H9 (cell line): ENCODE data around the gene GNA15. TPM values are rescaled to one million over a fixed set of nuclear protein-coding genes. Genes with fewer than 3 reads are reported as not detected.

Experiments used
- DNase-seq: peaks from one replicate; pipeline ENCODE4 v3.0.0-alpha.2; 2017
- H2AFZ ChIP-seq: one replicate; pipeline ENCODE4 v1.6.1; 2013; ENCODE audit warnings: mild to moderate bottlenecking, low read length, control low read depth, moderate library complexity
- H2AK5ac ChIP-seq: 2 replicates; pipeline ENCODE4 v1.6.1; 2013; ENCODE audit warnings: low read length, control low read depth, mixed read lengths; ENCODE audit not compliant: insufficient read length
- H2BK120ac ChIP-seq: one replicate; pipeline ENCODE4 v1.6.1; 2013; ENCODE audit warnings: low read depth, mild to moderate bottlenecking, low read length, control low read depth, inconsistent platforms; ENCODE audit not compliant: poor library complexity, severe bottlenecking
- H2BK12ac ChIP-seq: 2 replicates; pipeline ENCODE4 v1.6.1; 2013; ENCODE audit warnings: low read length, control low read depth, mixed read lengths, low read depth; ENCODE audit not compliant: insufficient read length
- H2BK15ac ChIP-seq: 2 replicates; pipeline ENCODE4 v1.6.1; 2013; ENCODE audit warnings: low read depth, low read length, control low read depth
- H2BK20ac ChIP-seq: one replicate; pipeline ENCODE4 v1.6.1; 2013; ENCODE audit warnings: low read depth, mild to moderate bottlenecking, low read length, control low read depth, inconsistent platforms; ENCODE audit not compliant: poor library complexity, severe bottlenecking
- H2BK5ac ChIP-seq: 2 replicates; pipeline ENCODE4 v1.6.1; 2013; ENCODE audit warnings: low read length, control low read depth, mixed read lengths; ENCODE audit not compliant: insufficient read length
- H3K14ac ChIP-seq: 2 replicates; pipeline ENCODE4 v1.6.1; 2013; ENCODE audit warnings: low read length, control low read depth; ENCODE audit not compliant: insufficient read depth
- H3K18ac ChIP-seq: 2 replicates; pipeline ENCODE4 v1.6.1; 2013; ENCODE audit warnings: low read depth, mild to moderate bottlenecking, mixed read lengths, low read length, control low read depth; ENCODE audit not compliant: insufficient read length
- H3K23ac ChIP-seq: 2 replicates; pipeline ENCODE4 v1.6.1; 2013; ENCODE audit warnings: low read length, control low read depth, mixed read lengths, low read depth; ENCODE audit not compliant: insufficient read length
- H3K23me2 ChIP-seq: 2 replicates; pipeline ENCODE4 v1.6.1; 2013; ENCODE audit warnings: low read depth, mild to moderate bottlenecking, mixed read lengths, low read length, control low read depth; ENCODE audit not compliant: insufficient read length, poor library complexity, severe bottlenecking
- H3K27ac ChIP-seq: 2 replicates; pipeline ENCODE4 v1.5.1; 2013; ENCODE audit warnings: low read length, control low read depth, mixed read lengths, low read depth; ENCODE audit not compliant: insufficient read length
- H3K27me3 ChIP-seq: 2 replicates; pipeline ENCODE4 v1.6.1; 2013; ENCODE audit warnings: low read length, control low read depth, inconsistent platforms; ENCODE audit not compliant: insufficient read depth
- H3K4ac ChIP-seq: 2 replicates; pipeline ENCODE4 v1.6.1; 2013; ENCODE audit warnings: low read depth, mild to moderate bottlenecking, control low read depth, inconsistent platforms, low read length, moderate library complexity
- H3K4me1 ChIP-seq: 2 replicates; pipeline ENCODE4 v1.6.1; 2013; ENCODE audit warnings: low read length, control low read depth, inconsistent platforms; ENCODE audit not compliant: insufficient read depth
- H3K4me2 ChIP-seq: 2 replicates; pipeline ENCODE4 v1.6.1; 2013; ENCODE audit warnings: low read length, control low read depth, mixed read lengths; ENCODE audit not compliant: insufficient read length, insufficient read depth
- H3K56ac ChIP-seq: 2 replicates; pipeline ENCODE4 v1.6.1; 2013; ENCODE audit warnings: low read depth, mild to moderate bottlenecking, mixed read lengths, low read length, control low read depth; ENCODE audit not compliant: insufficient read length
- H3K79me1 ChIP-seq: 2 replicates; pipeline ENCODE4 v1.6.1; 2013; ENCODE audit warnings: low read depth, mild to moderate bottlenecking, moderate library complexity, low read length, control low read depth, inconsistent platforms; ENCODE audit not compliant: insufficient read depth, poor library complexity, severe bottlenecking
- H3K79me2 ChIP-seq: 2 replicates; pipeline ENCODE4 v1.6.1; 2013; ENCODE audit warnings: low read length, control low read depth, inconsistent platforms; ENCODE audit not compliant: insufficient read depth
- H3K9ac ChIP-seq: 2 replicates; pipeline ENCODE4 v1.6.1; 2013; ENCODE audit warnings: low read length, control low read depth, mixed read lengths; ENCODE audit not compliant: insufficient read length; ENCODE audit errors: extremely low read depth
- H3K9me3 ChIP-seq: one replicate; pipeline ENCODE4 v1.6.1; 2013; ENCODE audit warnings: low read depth, low read length, inconsistent platforms; ENCODE audit not compliant: control insufficient read depth
- H3T11ph ChIP-seq: one replicate; pipeline ENCODE4 v1.6.1; 2013; ENCODE audit warnings: mild to moderate bottlenecking, low read length, control low read depth, inconsistent platforms
- H4K20me1 ChIP-seq: one replicate; pipeline ENCODE4 v1.6.1; 2013; ENCODE audit not compliant: control insufficient read depth, insufficient read length, insufficient read depth
- H4K5ac ChIP-seq: 2 replicates; pipeline ENCODE4 v1.6.1; 2013; ENCODE audit warnings: low read depth, mild to moderate bottlenecking, mixed read lengths, low read length, control low read depth; ENCODE audit not compliant: insufficient read length
- H4K8ac ChIP-seq: replicated peaks from 2 replicates; pipeline ENCODE4 v1.6.1; 2013; ENCODE audit warnings: low read length, control low read depth, mixed read lengths, low read depth; ENCODE audit not compliant: insufficient read length
- H4K91ac ChIP-seq: 2 replicates; pipeline ENCODE4 v1.6.1; 2013; ENCODE audit warnings: low read depth, mild to moderate bottlenecking, moderate library complexity, mixed read lengths, low read length, control low read depth; ENCODE audit not compliant: insufficient read length
- H3K27ac Mint-ChIP-seq, 3 experiments: 2 replicates in 2 of 3; 3 replicates in 1 of 3; pipeline ENCODE4 v1.8.0; 2020 to 2021; ENCODE audit warnings: mixed read lengths in 3 of 3, mild to moderate bottlenecking in 1 of 3, moderate library complexity in 1 of 3
- H3K27me3 Mint-ChIP-seq: 2 replicates; pipeline ENCODE4 v1.8.0; 2021; ENCODE audit warnings: low read depth, mild to moderate bottlenecking, moderate library complexity, mixed read lengths
- H3K36me3 Mint-ChIP-seq, 3 experiments: 2 replicates in 2 of 3; 3 replicates in 1 of 3; pipeline ENCODE4 v1.8.0; 2020 to 2021; ENCODE audit warnings: low read depth in 3 of 3, mixed read lengths in 3 of 3; ENCODE audit not compliant: insufficient read depth in 1 of 3
- H3K4me1 Mint-ChIP-seq, 2 experiments: 2 replicates each; pipeline ENCODE4 v1.8.0; 2020; ENCODE audit warnings: mixed read lengths in 2 of 2
- H3K4me3 Mint-ChIP-seq, 2 experiments: 2 replicates in 1 of 2; 3 replicates in 1 of 2; pipeline ENCODE4 v1.8.0; 2020 to 2021; ENCODE audit warnings: mild to moderate bottlenecking in 2 of 2, mixed read lengths in 2 of 2, moderate library complexity in 1 of 2
- H3K9me3 Mint-ChIP-seq, 2 experiments: 2 replicates in 1 of 2; 3 replicates in 1 of 2; pipeline ENCODE4 v1.8.0; 2020; ENCODE audit warnings: mild to moderate bottlenecking in 2 of 2, mixed read lengths in 2 of 2, moderate library complexity in 1 of 2
- WGBS: extraction: QIAGEN DNeasy Blood & Tissue Kit; methylation state at CpG from one replicate; pipeline ENCODE4 v1.1.7; 2013; ENCODE audit warnings: missing lambda C conversion rate, low lambda C conversion rate, mixed read lengths; ENCODE audit not compliant: insufficient read length; ENCODE audit errors: extremely low coverage; 5-methylcytosine and 5-hydroxymethylcytosine counted together
- total RNA-seq: library from RNA; stranded (reverse); gene quantifications from 2 replicates; pipeline ENCODE4 v1.2.1, GENCODE V29; 2021
- TF ChIP-seq, protein P1 (sequence below): fragments of 200-600 bp; sonication (generic); conservative IDR thresholded peaks from 3 replicates; pipeline ENCODE4 v1.8.0; 2021; ENCODE audit warnings: antibody characterized with exemption, mild to moderate bottlenecking

The GNA15 gene
- total RNA-seq, 1 experiment from 2014 or later = not detected

DNA sequence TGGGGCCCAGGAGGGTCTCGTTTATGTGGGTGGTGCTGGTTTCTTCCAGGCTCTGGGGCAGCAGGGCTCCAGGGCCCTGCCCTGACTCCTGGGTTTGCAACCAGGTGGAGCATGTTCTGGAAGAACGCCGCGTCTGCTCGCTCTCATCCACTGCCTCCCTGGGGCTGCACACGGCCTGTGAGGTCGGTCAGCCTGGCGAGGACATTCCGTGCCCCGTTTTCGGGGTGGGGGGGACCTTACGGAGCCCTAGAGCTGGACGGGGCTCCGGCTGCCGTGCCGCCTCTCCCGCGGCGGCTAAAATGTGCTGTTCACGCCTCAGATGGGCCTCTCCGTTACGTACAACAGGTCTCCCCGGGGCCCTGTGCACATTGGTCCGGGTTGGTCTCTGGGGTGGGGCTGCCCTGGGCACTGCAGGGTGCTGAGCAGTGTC lies 38.4 kb upstream of the GNA15 start:
- H4K8ac ChIP-seq = no peak overlapping the region
- H3K18ac ChIP-seq = no peak overlapping the region
- no peak overlapping the region for H2AK5ac ChIP-seq
- TF ChIP-seq, protein P1, sequence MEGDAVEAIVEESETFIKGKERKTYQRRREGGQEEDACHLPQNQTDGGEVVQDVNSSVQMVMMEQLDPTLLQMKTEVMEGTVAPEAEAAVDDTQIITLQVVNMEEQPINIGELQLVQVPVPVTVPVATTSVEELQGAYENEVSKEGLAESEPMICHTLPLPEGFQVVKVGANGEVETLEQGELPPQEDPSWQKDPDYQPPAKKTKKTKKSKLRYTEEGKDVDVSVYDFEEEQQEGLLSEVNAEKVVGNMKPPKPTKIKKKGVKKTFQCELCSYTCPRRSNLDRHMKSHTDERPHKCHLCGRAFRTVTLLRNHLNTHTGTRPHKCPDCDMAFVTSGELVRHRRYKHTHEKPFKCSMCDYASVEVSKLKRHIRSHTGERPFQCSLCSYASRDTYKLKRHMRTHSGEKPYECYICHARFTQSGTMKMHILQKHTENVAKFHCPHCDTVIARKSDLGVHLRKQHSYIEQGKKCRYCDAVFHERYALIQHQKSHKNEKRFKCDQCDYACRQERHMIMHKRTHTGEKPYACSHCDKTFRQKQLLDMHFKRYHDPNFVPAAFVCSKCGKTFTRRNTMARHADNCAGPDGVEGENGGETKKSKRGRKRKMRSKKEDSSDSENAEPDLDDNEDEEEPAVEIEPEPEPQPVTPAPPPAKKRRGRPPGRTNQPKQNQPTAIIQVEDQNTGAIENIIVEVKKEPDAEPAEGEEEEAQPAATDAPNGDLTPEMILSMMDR = no peak
- peaks cover 15% of the 10 kb centered on the region for H3K79me1 ChIP-seq
- no CpG with 5 or more reads among the region's 24 CpGs for WGBS
- H3K27me3 Mint-ChIP-seq = peaks cover under 1% of the 10 kb centered on the region
- H3K4me1 ChIP-seq = no peaks in the 10 kb centered on the region; the same call in 1 of the 2 replicates
- DNase-seq = no peak
- no peaks in the 10 kb centered on the region for H3K27me3 ChIP-seq
- H3K4me3 Mint-ChIP-seq = no peak overlapping the region
- no peaks in the 10 kb centered on the region for H3K9me3 Mint-ChIP-seq
- H2BK15ac ChIP-seq = no peak overlapping the region
- peaks cover 10% of the 10 kb centered on the region for H4K20me1 ChIP-seq
- H3T11ph ChIP-seq = no peak overlapping the region
- H3K23me2 ChIP-seq = peaks cover 20% of the 10 kb centered on the region
- no peak overlapping the region for H2BK5ac ChIP-seq
- H3K4me2 ChIP-seq = no peak overlapping the region
- peaks cover 26% of the 10 kb centered on the region; the same call in 1 of the 2 replicates for H3K79me2 ChIP-seq
- no peak overlapping the region for H2AFZ ChIP-seq
- no peak overlapping the region for H4K5ac ChIP-seq
- no peak overlapping the region for H3K4ac ChIP-seq
- peak overlapping the region; percentile 64 for H4K91ac ChIP-seq
- H3K36me3 Mint-ChIP-seq = no peaks in the 10 kb centered on the region
- no peak overlapping the region for H3K14ac ChIP-seq
- no peak overlapping the region for H3K23ac ChIP-seq
- no peak overlapping the region for H3K56ac ChIP-seq
- H3K4me1 Mint-ChIP-seq = peaks cover 16 to 20% of the 10 kb centered on the region in 2 experiments; a peak in 3 of 4 replicates
- no peak overlapping the region for H3K27ac ChIP-seq
- H3K9ac ChIP-seq = no peak overlapping the region
- no peak overlapping the region for H2BK120ac ChIP-seq
- no peak overlapping the region for H2BK12ac ChIP-seq
- no peaks in the 10 kb centered on the region for H3K9me3 ChIP-seq
- no peak overlapping the region for H3K27ac Mint-ChIP-seq
- H2BK20ac ChIP-seq = no peak overlapping the region
